Liver (tissue), 3 donors: Measurements from ENCODE around the gene KCNK2.

Experiments
- ATF3 ChIP-seq: IDR thresholded peaks from 2 replicates; pipeline ENCODE4 v1.6.1; 2016; ENCODE audit warnings: antibody characterized with exemption
- CTCF ChIP-seq: fragments of 150-350 bp; IDR thresholded peaks from 2 replicates; pipeline ENCODE4 v1.5.1; 2017; ENCODE audit warnings: improper control_type of control experiment, low read depth, low read length; ENCODE audit not compliant: missing input control
- FOXA1 ChIP-seq: IDR thresholded peaks from 2 replicates; pipeline ENCODE4 v1.6.1; 2016; ENCODE audit warnings: antibody characterized with exemption
- GABPA ChIP-seq, 2 donors: IDR thresholded peaks in 1 of 2; conservative IDR thresholded peaks in 1 of 2; 2 replicates each; pipeline ENCODE4 v1.6.1; 2016; ENCODE audit warnings: antibody characterized with exemption in 2 of 2, mild to moderate bottlenecking in 1 of 2, moderate library complexity in 1 of 2
- MAX ChIP-seq: IDR thresholded peaks from 2 replicates; pipeline ENCODE4 v1.6.1; 2016; ENCODE audit warnings: antibody characterized with exemption
- RAD21 ChIP-seq, 2 donors: IDR thresholded peaks; 2 replicates each; pipeline ENCODE4 v1.6.1; 2016; ENCODE audit warnings: antibody characterized with exemption in 2 of 2, mild to moderate bottlenecking in 2 of 2
- RXRA ChIP-seq, 2 donors: IDR thresholded peaks; 2 replicates each; pipeline ENCODE4 v1.6.1; 2017 to 2018; ENCODE audit warnings: antibody characterized with exemption in 2 of 2, mild to moderate bottlenecking in 1 of 2
- SP1 ChIP-seq: IDR thresholded peaks from 2 replicates; pipeline ENCODE4 v1.6.1; 2018; ENCODE audit warnings: antibody characterized with exemption, mild to moderate bottlenecking
- TAF1 ChIP-seq: conservative IDR thresholded peaks from 2 replicates; pipeline ENCODE4 v1.6.1; 2016; ENCODE audit warnings: antibody characterized with exemption, mild to moderate bottlenecking
- YY1 ChIP-seq: IDR thresholded peaks from 2 replicates; pipeline ENCODE4 v1.6.1; 2016; ENCODE audit warnings: antibody characterized with exemption, mild to moderate bottlenecking
- ZBTB33 ChIP-seq: IDR thresholded peaks from 2 replicates; pipeline ENCODE4 v1.6.1; 2016; ENCODE audit warnings: antibody characterized with exemption
- donor health status: healthy.
- donor health status: healthy.

GRCh38 chr1:215146240-215146975, 63.9 kb downstream of the KCNK2 start:
- TF ChIP-seq CTCF, result peak; percentile 54
- TF ChIP-seq YY1, result peak; percentile 76
- no peak for TF ChIP-seq SP1
- TF ChIP-seq FOXA1, result no peak
- no peak for TF ChIP-seq MAX
- no peak for TF ChIP-seq ATF3
- no peak for TF ChIP-seq GABPA (IDR thresholded peaks at IDR 0.05 in 1 of 2, conservative IDR thresholded peaks at IDR 0.05 in 1 of 2)
- peak; percentile 67 to 74 for TF ChIP-seq RAD21 (IDR thresholded peaks at IDR 0.05)
- no peak for TF ChIP-seq ZBTB33
- no peak for TF ChIP-seq TAF1
- no peak for TF ChIP-seq RXRA (IDR thresholded peaks at IDR 0.05)
